HG03521 (cell line): ENCODE measurements around the gene MDP1.
A peak's percentile ranks its signal among the peaks of the same experiment; 100 is the strongest.
"Not testable (repeated sequence)": the region's sequence is repeated elsewhere in the genome, so short reads cannot be mapped to it uniquely, and the experiment has no call there.

Experiments
- ATAC-seq: cut with Tn5 transposase; IDR thresholded peaks from one replicate; pipeline ENCODE4 v1.9.1; 2021; ENCODE audit warnings: mild to moderate bottlenecking, moderate library complexity; ENCODE audit not compliant: unreplicated experiment

MDP1 gene

GRCh38 chr14:24232121-24232644 lies 16.3 kb upstream of the MDP1 start, which contains the start of gene NEDD8:
TSS of gene NEDD8 (minus strand) at chr14:24232367. CDS start at chr14:24232267, 100 bp downstream.
- ATAC-seq, result peak; percentile 65

DNA sequence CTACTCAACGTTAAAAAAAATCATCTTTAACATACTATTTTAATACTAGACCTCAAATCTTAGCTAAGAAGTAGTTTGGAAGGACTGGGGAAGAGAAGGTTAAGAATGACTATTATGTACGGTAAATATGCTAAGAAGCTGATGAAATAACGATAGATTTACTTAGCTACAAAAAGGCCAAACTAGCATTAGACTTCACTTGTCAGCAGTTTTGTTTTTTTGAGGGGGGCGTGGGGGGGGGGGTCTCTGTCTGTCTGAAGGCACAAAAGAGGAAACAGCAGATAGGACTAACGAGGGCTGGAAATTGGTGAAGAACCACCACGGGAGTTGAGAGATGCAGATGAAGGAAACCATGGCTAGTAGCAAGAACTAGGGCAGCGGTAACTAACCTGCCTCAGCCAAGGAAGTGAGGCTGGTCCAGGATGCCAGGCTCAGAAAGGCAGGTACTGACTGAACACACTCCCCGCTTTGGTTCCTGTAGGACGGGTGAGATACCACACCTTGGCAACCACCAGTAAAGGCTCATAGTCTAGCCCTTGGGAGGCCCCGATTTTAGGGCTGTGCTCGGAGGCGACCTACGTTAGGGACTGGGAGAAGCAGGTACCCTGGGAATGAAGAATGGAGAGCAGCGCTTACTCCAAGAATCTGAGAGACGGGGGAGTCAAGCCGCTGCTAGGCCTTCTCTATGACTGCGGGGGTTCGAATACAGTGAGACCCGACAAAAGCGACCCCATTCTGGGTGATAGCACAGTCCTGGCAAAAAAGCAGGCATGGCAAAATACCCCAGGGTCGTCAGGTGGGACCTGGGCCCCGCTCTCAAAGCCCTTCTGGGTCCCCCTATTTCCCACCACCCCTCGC lies 15.6 kb upstream of the MDP1 start:
- ATAC-seq, result no peak

DNA sequence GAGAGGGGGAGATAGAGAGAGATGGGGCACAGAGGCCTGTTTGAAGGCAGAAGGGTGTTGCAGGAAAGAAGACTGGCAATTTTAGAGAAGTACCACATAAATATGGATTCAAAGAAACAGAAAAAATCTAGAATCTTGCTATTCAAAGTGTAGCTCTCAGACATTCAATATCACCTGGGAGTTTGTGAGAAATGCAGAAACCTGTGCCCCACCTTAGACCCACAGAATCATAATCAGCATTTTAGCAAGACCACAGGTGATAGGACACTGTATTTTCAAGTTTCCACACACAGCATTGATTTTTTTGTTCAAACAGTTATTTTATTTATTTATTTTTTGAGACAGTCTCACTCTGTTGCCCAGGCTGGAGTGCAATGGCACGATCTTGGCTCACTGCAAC lies 13.0 kb upstream of the MDP1 start:
- no peak for ATAC-seq

GRCh38 chr14:24226473-24226872 lies 10.6 kb upstream of the MDP1 start:
- no peak for ATAC-seq

DNA sequence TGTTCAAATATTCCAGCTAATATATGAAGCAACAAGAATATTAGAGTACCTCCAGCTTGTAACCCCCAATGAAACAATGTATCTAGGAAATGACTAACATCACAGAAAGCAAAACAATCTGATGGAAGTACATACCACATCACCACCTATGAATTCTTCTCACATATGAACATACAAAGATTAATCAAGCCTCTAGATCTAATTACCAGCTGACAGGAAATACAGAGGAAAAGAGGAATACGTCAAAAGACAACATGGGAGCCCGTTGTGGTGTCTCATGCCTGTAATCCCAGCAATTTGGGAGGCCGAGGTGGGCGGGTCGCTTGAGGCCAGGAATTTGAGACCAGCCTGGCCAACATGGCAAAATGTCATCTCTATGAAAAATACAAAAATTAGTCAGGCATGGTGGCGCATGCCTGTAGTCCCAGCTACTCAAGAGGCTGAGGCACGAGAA lies 8.8 kb upstream of the MDP1 start:
- ATAC-seq, result no peak

GRCh38 chr14:24222987-24223386 lies 7.1 kb upstream of the MDP1 start:
- ATAC-seq, result not testable (repeated sequence)

DNA sequence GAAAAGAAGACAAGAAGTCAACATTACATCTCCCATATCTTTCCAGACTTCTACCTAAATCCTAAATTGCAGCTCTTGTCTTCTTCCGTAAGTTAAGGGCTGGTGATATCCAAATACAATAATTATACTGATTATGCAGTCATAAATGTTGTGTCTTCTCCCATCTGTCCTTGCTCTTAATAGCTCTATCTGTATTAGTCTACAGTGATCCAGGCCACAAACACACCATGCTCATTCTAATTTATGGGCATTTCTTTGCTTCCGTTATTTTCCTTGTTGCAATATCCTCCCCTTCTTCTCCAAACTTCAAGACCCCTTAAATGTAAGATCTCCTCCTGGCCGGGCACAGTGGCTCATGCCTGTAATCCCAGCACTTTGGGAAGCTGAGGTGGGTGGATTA lies 3.7 kb upstream of the MDP1 start:
- no peak for ATAC-seq

DNA sequence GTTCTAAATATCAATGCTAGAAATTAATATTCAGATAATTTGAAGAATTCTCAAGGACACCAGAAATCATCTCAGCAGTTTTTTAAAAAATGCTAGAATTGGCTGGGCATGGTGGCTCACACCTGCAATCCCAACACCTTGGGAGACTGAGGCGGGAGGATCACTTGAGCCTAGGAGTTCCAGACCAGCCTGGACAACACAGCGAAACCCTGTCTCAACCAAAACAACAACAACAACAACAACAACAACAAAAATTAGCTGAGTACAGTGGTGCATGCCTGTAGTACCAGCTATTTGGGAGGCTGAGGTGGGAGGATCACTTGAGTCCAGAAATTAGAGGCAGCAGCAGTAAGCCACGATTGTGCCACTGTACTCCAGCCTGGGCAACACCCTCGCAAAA lies 3.2 kb upstream of the MDP1 start:
- ATAC-seq, result no peak

DNA sequence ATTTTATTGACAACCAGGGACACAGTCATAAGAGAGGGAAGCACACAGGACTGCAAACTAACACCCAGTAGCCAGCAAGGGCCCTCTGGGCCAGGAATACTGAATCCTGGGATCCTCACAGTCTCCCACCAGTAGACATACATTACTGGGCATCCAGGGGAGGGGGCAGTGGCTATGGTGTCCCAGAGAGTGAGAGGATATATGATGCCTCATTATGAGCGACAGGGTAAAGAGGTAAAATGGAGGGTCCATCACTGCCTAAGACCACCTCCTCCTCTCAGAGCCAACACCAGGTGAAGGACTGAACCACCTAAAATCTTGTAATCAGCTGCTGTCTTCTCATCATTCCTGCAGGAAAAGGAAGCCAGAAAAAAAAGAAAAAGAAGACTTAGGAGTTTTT lies 1.0 kb upstream of the MDP1 start:
- ATAC-seq, result not testable (repeated sequence)

- ATAC-seq, result no peak
Observed at GRCh38 chr14:24216345-24216699, 456 bp upstream of the MDP1 start.

GRCh38 chr14:24213866-24214662 lies 1.8 kb downstream of the MDP1 start:
- ATAC-seq, result no peak

DNA sequence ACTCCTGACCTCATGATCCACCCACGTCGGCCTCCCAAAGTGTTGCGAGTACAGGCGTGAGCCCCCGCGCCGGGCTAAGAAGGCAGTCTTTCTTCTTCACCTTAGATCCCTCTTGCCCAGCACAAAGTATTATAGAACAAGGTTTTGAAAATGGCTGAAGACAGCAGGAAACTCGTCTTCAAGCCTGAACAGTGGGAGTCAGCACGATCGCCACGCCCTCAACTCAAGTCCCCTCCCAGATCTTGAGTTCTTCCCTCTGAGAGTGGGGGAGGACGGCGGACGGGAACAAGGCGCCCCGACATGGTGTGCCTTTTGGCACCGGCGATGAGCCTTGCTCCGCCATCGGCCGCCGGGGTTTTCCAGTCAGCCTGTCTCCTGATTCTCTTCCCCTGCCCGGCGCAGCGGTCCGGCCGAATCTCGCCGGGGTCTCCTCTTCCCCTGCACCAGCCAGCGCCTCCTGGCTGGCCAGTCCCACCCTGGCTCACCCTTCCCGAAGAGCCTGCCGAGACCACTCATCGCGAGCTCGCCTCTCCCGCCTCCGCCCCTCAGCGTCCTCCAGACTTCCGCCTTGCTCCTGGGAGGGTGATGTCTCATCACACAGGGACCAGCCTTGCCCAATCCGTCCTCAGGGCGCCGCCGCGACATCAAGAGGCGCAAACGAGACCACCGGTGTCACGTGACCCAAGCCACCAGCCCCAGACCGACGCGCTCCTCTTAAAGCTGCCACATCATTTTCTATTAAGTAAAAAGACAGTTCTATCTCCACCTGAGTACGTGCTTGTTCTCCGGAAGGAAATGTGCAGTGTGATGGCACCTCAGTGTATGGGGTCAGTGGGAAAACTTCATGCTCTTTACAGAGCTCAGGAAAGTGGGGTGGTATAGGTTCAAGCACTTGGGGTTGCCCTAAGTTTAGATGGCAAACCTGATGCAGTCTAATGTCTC lies 2.7 kb downstream of the MDP1 start, which contains the start of gene CHMP4A:
Gene CHMP4A (minus strand): TSS at position 565 of the 942 bp plus-strand sequence. CDS start 49 bp downstream, at position 516.
- peak; percentile 82 for ATAC-seq

DNA sequence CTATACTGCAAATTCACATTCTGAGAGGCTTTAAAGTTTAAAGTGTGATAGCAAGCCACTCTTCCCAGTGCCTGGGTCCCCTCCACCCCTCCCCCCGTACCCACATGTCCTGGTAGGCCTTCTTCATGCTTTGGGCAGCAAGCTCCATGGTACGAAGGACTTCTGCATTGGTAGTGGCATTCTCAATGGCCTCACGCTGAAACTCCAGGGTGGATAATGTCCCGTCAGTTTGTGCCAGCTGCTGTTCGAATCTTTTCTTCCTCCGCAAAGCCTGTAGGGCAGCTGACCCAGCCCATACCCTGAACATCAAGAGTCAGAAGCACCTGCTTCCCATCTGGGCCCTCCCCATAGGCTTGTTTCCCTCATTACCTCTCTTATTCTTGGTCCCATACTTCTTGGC lies 4.6 kb downstream of the MDP1 start:
- no peak for ATAC-seq

DNA sequence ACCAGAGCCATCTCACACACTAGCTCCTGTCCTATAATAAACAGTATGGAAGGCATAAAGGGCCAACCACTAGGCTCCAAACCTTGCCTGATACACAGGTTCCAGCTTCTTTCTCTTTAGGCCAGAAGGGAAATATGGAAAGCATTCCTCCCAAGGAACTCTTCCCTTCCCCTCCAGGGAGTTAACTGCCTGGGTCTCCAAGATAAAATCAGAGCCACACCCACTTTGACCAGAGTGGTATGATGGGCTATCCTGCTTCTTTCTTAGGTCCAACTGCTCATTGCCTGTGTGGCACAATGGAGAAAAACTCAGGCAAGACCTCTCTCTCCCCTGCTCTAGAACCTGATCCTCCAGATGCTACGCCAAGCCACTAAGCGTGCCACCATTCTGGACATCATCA lies 8.2 kb downstream of the MDP1 start:
- no peak for ATAC-seq

DNA sequence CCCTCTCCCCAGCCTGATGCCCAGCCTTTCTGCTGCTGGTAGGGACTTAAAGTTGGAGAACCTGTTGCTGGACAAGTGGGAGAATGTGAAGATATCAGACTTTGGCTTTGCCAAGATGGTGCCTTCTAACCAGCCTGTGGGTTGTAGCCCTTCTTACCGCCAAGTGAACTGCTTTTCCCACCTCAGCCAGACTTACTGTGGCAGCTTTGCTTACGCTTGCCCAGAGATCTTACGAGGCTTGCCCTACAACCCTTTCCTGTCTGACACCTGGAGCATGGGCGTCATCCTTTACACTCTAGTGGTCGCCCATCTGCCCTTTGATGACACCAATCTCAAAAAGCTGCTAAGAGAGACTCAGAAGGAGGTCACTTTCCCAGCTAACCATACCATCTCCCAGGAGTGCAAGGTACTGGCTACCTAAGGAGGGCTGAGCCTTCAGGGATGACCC lies 8.7 kb downstream of the MDP1 start:
- ATAC-seq, result no peak

DNA sequence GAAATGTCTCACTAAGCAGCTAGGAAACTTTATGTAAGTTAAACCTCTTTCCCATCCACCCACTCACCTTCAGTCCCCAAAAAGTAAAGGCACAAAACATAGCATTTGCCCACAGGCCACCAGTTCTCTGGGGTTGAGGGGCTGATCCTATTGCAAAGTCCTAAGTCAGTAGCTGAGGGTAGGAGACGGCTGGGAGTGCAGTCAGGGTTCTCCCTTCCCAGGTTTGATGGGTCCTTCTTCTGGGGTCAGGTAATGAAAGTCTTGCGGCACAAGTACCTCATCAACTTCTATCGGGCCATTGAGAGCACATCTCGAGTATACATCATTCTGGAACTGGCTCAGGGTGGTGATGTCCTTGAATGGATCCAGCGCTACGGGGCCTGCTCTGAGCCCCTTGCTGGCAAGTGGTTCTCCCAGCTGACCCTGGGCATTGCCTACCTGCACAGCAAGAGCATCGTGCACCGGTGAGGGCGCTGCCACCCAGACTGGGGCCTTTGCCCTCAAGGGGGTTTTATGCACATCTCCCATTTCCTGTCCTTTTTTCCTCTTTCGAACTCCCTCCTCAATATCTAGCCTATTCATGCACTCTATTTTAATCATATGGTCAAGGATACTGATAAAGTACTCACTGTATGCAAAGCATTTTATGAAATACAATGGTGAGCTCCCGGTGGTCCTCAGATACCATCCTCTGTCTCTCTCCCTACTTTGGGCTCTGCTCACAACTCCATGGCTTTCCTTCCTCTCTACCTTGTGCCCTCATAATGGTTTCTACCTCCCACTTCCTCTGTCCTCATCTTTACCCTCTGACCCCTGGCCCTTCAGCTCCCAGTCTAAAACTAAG lies 9.4 kb downstream of the MDP1 start:
- ATAC-seq, result no peak

DNA sequence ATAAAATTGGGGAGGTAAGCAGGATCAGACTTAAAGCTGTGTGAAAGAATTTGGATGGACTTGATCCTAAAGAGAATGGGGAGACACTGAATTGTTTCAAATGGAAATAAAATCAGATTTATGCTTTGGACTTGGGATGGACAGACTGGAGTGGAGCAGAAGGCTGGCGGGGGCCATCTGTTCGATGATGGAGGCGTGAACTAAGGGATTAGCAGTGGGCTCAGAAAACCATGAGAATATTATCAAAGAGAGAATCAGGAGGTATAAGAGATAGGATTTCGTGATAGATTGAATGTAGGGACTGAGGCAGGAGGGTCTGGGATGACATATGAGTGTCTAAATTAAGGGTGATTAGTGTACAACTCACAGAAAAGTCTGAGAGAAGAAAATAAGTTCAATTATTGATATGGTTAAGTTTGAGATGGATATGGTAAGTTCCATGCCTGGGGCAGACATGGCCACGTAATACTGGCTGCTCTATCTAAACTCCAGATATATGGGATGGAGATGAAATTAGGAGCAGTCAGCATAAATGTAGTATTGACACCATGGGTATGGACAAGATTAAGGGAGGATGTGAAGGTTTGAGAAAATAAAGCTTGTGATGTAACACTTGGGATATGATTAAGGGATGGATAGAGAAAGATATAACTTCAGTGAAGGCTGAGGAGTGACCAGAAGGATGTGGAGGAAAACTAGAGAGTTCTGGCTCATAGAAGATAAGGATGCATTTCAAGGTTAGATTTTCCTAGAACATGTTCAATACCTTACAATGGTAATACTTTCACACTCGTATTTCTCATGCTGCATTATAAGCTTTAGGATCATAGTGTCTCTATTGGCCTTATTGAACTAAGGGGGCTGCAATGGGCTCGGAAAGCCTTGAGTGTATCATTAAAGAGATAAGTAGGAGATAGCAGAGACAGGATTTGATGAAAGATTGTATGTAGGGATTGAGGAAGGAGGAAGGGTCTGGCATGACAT lies 11.4 kb downstream of the MDP1 start:
- ATAC-seq, result no peak

DNA sequence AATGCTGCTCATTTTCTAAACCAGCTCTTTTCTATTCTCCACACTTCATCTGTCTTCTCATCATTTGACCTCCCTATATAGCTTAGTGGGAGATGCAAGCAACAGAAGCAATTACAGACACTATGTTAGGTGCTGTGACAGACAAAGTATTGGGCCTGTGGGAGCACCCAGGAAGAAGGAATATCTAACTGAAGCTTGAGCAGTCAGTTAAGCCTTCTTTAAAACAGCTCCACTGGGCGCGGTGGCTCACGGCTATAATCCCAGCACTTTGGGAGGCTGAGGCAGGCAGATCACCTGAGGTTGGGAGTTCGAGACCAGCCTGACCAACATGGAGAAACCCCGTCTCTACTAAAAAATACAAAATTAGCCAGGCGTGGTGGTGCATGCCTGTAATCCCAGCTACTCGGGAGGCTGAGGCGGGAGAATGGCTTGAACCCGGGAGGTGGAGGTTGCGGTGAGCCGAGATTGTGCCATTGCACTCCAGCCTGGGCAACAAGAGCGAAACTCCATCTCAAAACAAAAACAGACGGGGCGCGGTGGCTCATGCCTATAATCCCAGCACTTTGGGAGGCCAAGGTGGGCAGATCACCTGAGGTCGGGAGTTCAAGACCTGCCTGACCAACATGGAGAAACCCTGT lies 12.5 kb downstream of the MDP1 start:
- not testable (repeated sequence) for ATAC-seq
